ENCODE data around the gene VASN.

VASN gene

GRCh38 chr16:4404967-4405696 is 33.5 kb downstream of the VASN start:
- no peak for DNase-seq

- DNase-seq: no peak
These were observed 36.1 kb downstream of the VASN start for GRCh38 chr16:4407543-4408322.

- DNase-seq: no peak
These were observed 36.7 kb downstream of the VASN start for GRCh38 chr16:4408323-4408690.

- peak; percentile 28 for DNase-seq
These were observed 37.7 kb downstream of the VASN start for GRCh38 chr16:4409081-4409932.

- peak; percentile 23 for DNase-seq
These were observed 38.9 kb downstream of the VASN start for GRCh38 chr16:4410335-4411075.

- DNase-seq: no peak
These were observed 40.0 kb downstream of the VASN start for GRCh38 chr16:4411684-4412083.

- DNase-seq: no peak
These were observed 40.5 kb downstream of the VASN start for GRCh38 chr16:4412159-4412558.

GRCh38 chr16:4412854-4413253 is 41.2 kb downstream of the VASN start:
- no peak for DNase-seq

- DNase-seq: no peak
These were observed 42.7 kb downstream of the VASN start for GRCh38 chr16:4414187-4414917.

- peak; percentile 14 for DNase-seq
These were observed 44.0 kb downstream of the VASN start for GRCh38 chr16:4415538-4416199.

- peak; percentile 85 for DNase-seq
These were observed 44.8 kb downstream of the VASN start, which contains the start of gene CORO7 for GRCh38 chr16:4416200-4417032. Gene CORO7, minus strand, starts transcription at chr16:4416596. Its CDS starts 78 bp downstream, at chr16:4416518.

GRCh38 chr16:4419402-4419959 is 47.8 kb downstream of the VASN start:
- no peak for DNase-seq

- DNase-seq: no peak
These were observed 49.0 kb downstream of the VASN start for GRCh38 chr16:4420505-4421105.

- peak; percentile 95 for DNase-seq
These were observed 53.9 kb downstream of the VASN start, which contains the start of gene DNAJA3 for GRCh38 chr16:4425378-4426020. Gene DNAJA3, plus strand, starts transcription at chr16:4425868. Its CDS starts 14 bp downstream, at chr16:4425882.

- no peak for DNase-seq
These were observed 54.5 kb downstream of the VASN start for GRCh38 chr16:4426021-4426684.

- DNase-seq: no peak
These were observed 55.2 kb downstream of the VASN start for GRCh38 chr16:4426722-4427372.

- no peak for DNase-seq
These were observed 56.9 kb downstream of the VASN start for GRCh38 chr16:4428500-4428899.

- no peak for DNase-seq
These were observed 59.4 kb downstream of the VASN start for GRCh38 chr16:4431023-4431422.

All from DMS79 treated with DMSO at 0.1 percent for 48 hours (cell line).